ENCODE measurements around the gene DNAH17. TPM values are rescaled to one million over a fixed set of nuclear protein-coding genes. Genes with fewer than 3 reads are reported as not detected.

DNAH17 gene
- total and polyA plus RNA-seq, 2 donors (not counting 1 experiment from before 2014, with no cell fraction given), result 0.01 to 0.12 TPM

GRCh38 chr17:78624324-78625151, 47.3 kb upstream of the DNAH17 start:
- no peak overlapping the region for H3K27ac ChIP-seq (ENCODE audit: low read length in 2 of 2)
- ATAC-seq (ENCODE audit: low read depth) (no peak), DNase-seq (no peak)
- CTCF ChIA-PET, result no interaction called here
- no peaks in the 10 kb centered on the region for H3K36me3 ChIP-seq (replicated peaks in 1 of 2; ENCODE audit: control extremely low read depth in 1 of 2, control insufficient read depth in 1 of 2, extremely low read depth in 1 of 2, insufficient read depth in 2 of 2, low read length in 1 of 2)
- Mint-ChIP-seq H3K4me1 (no peaks in the 10 kb centered on the region), H3K27me3 (peaks cover 4% of the 10 kb centered on the region), H3K4me3 (no peak overlapping the region), H3K27ac (no peak overlapping the region), H3K9me3 (ENCODE audit: insufficient read depth) (no peaks in the 10 kb centered on the region)
- POLR2A ChIA-PET, result no interaction called here
- H3K27me3 ChIP-seq (replicated peaks in 1 of 4; ENCODE audit: control extremely low read depth in 1 of 4, control insufficient read depth in 3 of 4, insufficient read depth in 4 of 4, low read length in 3 of 4), result no peaks in the 10 kb centered on the region
- TF ChIP-seq EZH2 (IDR thresholded peaks at IDR 0.05; ENCODE audit: borderline replicate concordance, insufficient read depth, low read depth, low read length, poor library complexity, severe bottlenecking) (no peak), CTCF (IDR thresholded peaks at IDR 0.05) (no peak)
- H3K9ac ChIP-seq (ENCODE audit: low read length), result no peak overlapping the region
- H4K20me1 ChIP-seq (ENCODE audit: control insufficient read depth, insufficient read depth, low read length, poor library complexity, severe bottlenecking), result no peaks in the 10 kb centered on the region
- H3K4me2 ChIP-seq (replicated peaks; ENCODE audit: low read depth, low read length, poor library complexity, severe bottlenecking), result no peak overlapping the region
- WGBS (ENCODE audit: insufficient coverage), result 85% methylated on average over 5 of the region's 14 CpGs
- intact Hi-C loops (cut with micrococcal nuclease), result no loop called here
- H3K4me3 ChIP-seq (ENCODE audit: control extremely low read depth in 1 of 5, extremely low read depth in 1 of 5, insufficient read depth in 1 of 5, low read depth in 2 of 5, low read length in 4 of 5), result no peak overlapping the region
- no peak overlapping the region for H2AFZ ChIP-seq (ENCODE audit: insufficient read depth, low read depth, low read length, poor library complexity, severe bottlenecking)
- peaks cover 0 to 4% (median 0%) of the 10 kb centered on the region in 3 donors for H3K9me3 ChIP-seq (ENCODE audit: control extremely low read depth in 1 of 3, control insufficient read depth in 2 of 3, insufficient read depth in 1 of 3, low read length in 2 of 3)
- no peaks in the 10 kb centered on the region for H3K4me1 ChIP-seq (ENCODE audit: control insufficient read depth in 2 of 2, insufficient read depth in 2 of 2, low read length in 2 of 2)
- H3K79me2 ChIP-seq (ENCODE audit: control insufficient read depth, insufficient read depth, low read length), result no peaks in the 10 kb centered on the region

GRCh38 chr17:78623541-78623940, 46.3 kb upstream of the DNAH17 start:
- H3K4me2 ChIP-seq (replicated peaks; ENCODE audit: low read depth, low read length, poor library complexity, severe bottlenecking), result no peak overlapping the region
- Mint-ChIP-seq H3K9me3 (ENCODE audit: insufficient read depth) (no peaks in the 10 kb centered on the region), H3K4me1 (no peaks in the 10 kb centered on the region), H3K27me3 (peaks cover 4% of the 10 kb centered on the region), H3K4me3 (no peak overlapping the region), H3K27ac (no peak overlapping the region)
- no peak overlapping the region for H3K4me3 ChIP-seq (ENCODE audit: control extremely low read depth in 1 of 5, extremely low read depth in 1 of 5, insufficient read depth in 1 of 5, low read depth in 2 of 5, low read length in 4 of 5)
- H3K36me3 ChIP-seq (replicated peaks in 1 of 2; ENCODE audit: control extremely low read depth in 1 of 2, control insufficient read depth in 1 of 2, extremely low read depth in 1 of 2, insufficient read depth in 2 of 2, low read length in 1 of 2), result no peaks in the 10 kb centered on the region
- H3K79me2 ChIP-seq (ENCODE audit: control insufficient read depth, insufficient read depth, low read length), result no peaks in the 10 kb centered on the region
- ATAC-seq (ENCODE audit: low read depth) (no peak), DNase-seq (no peak)
- TF ChIP-seq CTCF (IDR thresholded peaks at IDR 0.05) (no peak), EZH2 (IDR thresholded peaks at IDR 0.05; ENCODE audit: borderline replicate concordance, insufficient read depth, low read depth, low read length, poor library complexity, severe bottlenecking) (no peak)
- H3K27me3 ChIP-seq (replicated peaks in 1 of 4; ENCODE audit: control extremely low read depth in 1 of 4, control insufficient read depth in 3 of 4, insufficient read depth in 4 of 4, low read length in 3 of 4), result no peaks in the 10 kb centered on the region
- no peak overlapping the region for H3K27ac ChIP-seq (ENCODE audit: low read length in 2 of 2)
- intact Hi-C loops (cut with micrococcal nuclease), result no loop called here
- no peaks in the 10 kb centered on the region for H3K4me1 ChIP-seq (ENCODE audit: control insufficient read depth in 2 of 2, insufficient read depth in 2 of 2, low read length in 2 of 2)
- no peak overlapping the region for H2AFZ ChIP-seq (ENCODE audit: insufficient read depth, low read depth, low read length, poor library complexity, severe bottlenecking)
- H3K9me3 ChIP-seq (ENCODE audit: control extremely low read depth in 1 of 3, control insufficient read depth in 2 of 3, insufficient read depth in 1 of 3, low read length in 2 of 3), result peaks cover 0 to 4% (median 0%) of the 10 kb centered on the region in 3 donors
- no peak overlapping the region for H3K9ac ChIP-seq (ENCODE audit: low read length)
- 95% methylated on average over 12 of the region's 12 CpGs for WGBS (ENCODE audit: insufficient coverage)
- H4K20me1 ChIP-seq (ENCODE audit: control insufficient read depth, insufficient read depth, low read length, poor library complexity, severe bottlenecking), result no peaks in the 10 kb centered on the region
- POLR2A ChIA-PET, result no interaction called here
- CTCF ChIA-PET, result no interaction called here
